COLO668 (cell line): Measurements from ENCODE around the gene RAD21L1.
A peak's percentile ranks its signal among the peaks of the same experiment; 100 is the strongest.
"Not testable (repeated sequence)": the region's sequence is repeated elsewhere in the genome, so short reads cannot be mapped to it uniquely, and the experiment has no call there.

Source experiments
- DNase-seq: peaks from one replicate; lab custom pipeline; 2025; ENCODE audit not compliant: unreplicated experiment; lab: John Stamatoyannopoulos, UW

The RAD21L1 gene

GRCh38 chr20:1224205-1224890, 1.5 kb upstream of the RAD21L1 start:
- DNase-seq, result no peak

- DNase-seq, result no peak
Observed at GRCh38 chr20:1225263-1225782, 521 bp upstream of the RAD21L1 start.

GRCh38 chr20:1229541-1229940, 3.7 kb downstream of the RAD21L1 start:
- DNase-seq, result no peak

GRCh38 chr20:1232286-1233111, 6.7 kb downstream of the RAD21L1 start:
- no peak for DNase-seq

- DNase-seq, result no peak
Observed at GRCh38 chr20:1240549-1240948, 14.7 kb downstream of the RAD21L1 start.

GRCh38 chr20:1241456-1241855, 15.6 kb downstream of the RAD21L1 start:
- no peak for DNase-seq

GRCh38 chr20:1242099-1242498, 16.3 kb downstream of the RAD21L1 start:
- no peak for DNase-seq

- DNase-seq, result no peak
Observed at GRCh38 chr20:1242530-1242929, 16.7 kb downstream of the RAD21L1 start.

- no peak for DNase-seq
Observed at GRCh38 chr20:1245578-1245977, 19.7 kb downstream of the RAD21L1 start.

- no peak for DNase-seq
Observed at GRCh38 chr20:1247689-1248088, 21.8 kb downstream of the RAD21L1 start.

GRCh38 chr20:1250282-1250681, 24.4 kb downstream of the RAD21L1 start:
- not testable (repeated sequence) for DNase-seq

GRCh38 chr20:1252416-1252815, 26.6 kb downstream of the RAD21L1 start:
- DNase-seq, result no peak

- DNase-seq, result no peak
Observed at GRCh38 chr20:1254254-1254653, 28.4 kb downstream of the RAD21L1 start.

- no peak for DNase-seq
Observed at GRCh38 chr20:1255675-1256074, 29.8 kb downstream of the RAD21L1 start.

GRCh38 chr20:1263853-1264252, 38.0 kb downstream of the RAD21L1 start:
- no peak for DNase-seq

GRCh38 chr20:1264727-1265126, 38.9 kb downstream of the RAD21L1 start:
- no peak for DNase-seq

GRCh38 chr20:1265226-1265915, 39.5 kb downstream of the RAD21L1 start:
- no peak for DNase-seq

- no peak for DNase-seq
Observed at GRCh38 chr20:1265916-1266166, 40.0 kb downstream of the RAD21L1 start.

- peak; percentile 78 for DNase-seq
Observed at GRCh38 chr20:1266167-1266973, 40.5 kb downstream of the RAD21L1 start, which contains the start of gene SNPH. TSS of gene SNPH (plus strand) at chr20:1266294. CDS start at chr20:1296240, 29,946 bp downstream.

GRCh38 chr20:1267161-1267560, 41.3 kb downstream of the RAD21L1 start:
- DNase-seq, result no peak

GRCh38 chr20:1267809-1268374, 42.0 kb downstream of the RAD21L1 start:
- no peak for DNase-seq
